Epidermal melanocyte (primary cell): ENCODE data around the gene GNE.
"Not testable (repeated sequence)": the region's sequence is repeated elsewhere in the genome, so short reads cannot be mapped to it uniquely, and the experiment has no call there.

Experiments used
- DNase-seq: peaks from one replicate; pipeline ENCODE4 v3.0.0; 2011; ENCODE audit warnings: low spot score; ENCODE audit not compliant: insufficient read length

Gene GNE

DNA sequence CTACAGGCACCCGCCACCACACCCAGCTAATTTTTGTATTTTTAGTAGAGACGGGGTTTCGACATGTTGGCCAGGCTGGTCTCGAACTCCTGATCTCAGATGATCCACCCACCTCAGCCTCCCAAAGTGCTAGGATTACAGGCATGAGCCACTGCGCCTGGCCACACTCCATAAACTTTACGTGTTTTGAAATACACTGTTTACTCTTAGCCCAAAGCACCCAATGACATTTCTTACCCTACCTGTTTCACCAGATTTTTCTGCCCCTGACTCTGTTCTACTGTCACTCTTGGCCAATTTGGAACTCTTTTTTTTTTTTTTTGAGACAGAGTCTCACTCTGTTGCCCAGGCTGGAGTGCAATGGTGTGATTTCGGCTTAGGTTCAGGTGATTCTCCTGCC lies 15.1 kb upstream of the GNE start:
- not testable (repeated sequence) for DNase-seq

DNA sequence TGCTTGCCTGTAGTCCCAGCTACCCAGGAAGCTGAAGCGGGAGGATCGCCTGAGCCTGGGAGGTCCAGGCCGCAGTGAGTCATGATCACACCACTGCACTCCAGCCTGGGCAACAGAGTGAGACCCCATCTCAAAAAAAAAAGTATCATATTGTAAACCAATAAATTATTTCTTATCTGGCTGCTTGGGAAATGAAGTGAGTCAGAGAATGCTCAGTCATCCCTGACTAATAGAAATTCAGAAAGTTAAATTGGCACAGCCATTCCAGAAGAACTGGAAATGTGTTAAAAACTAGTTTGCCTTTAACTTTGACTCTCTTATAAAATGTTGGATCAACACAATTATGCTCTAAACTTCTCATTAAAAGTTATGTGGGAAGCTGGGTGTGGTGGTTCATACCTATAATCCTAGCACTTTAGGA lies 9.8 kb upstream of the GNE start:
- no peak for DNase-seq

DNA sequence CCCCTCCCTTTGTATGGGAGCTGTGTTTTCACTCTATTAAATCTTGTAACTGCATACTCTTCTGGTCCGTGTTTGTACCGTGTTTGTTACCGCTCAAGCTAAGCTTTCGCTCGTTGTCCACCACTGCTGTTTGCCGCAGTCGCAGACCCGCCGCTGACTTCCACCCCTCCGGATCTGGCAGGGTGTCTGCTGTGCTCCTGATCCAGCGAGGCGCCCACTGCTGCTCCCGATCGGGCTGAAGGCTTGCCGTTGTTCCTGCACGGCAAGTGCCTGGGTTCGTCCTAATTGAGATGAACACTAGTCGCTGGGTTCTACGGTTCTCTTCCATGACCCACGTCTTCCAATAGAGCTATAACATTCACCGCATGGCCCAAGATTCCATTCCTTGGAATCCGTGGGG lies 6.6 kb upstream of the GNE start:
- no peak for DNase-seq

DNA sequence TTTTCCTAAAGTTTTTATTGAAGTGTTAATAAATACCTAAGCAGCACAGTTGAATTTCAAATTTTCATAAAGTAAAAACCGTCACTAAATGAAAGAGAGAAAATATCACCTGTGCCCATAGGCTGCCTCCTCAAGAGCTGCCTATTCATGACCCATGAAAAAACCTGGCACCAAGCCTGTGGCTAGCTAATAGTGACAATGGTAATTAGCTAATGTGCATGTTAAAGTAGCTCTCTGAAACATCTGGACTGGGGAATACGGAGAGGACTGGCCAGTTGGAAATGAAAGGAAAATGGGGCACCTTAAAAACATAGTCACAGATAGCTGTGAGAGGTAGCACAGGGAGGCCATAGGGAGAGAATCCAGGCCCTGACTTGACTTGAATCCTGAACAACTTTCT lies 5.4 kb upstream of the GNE start:
- no peak for DNase-seq

DNA sequence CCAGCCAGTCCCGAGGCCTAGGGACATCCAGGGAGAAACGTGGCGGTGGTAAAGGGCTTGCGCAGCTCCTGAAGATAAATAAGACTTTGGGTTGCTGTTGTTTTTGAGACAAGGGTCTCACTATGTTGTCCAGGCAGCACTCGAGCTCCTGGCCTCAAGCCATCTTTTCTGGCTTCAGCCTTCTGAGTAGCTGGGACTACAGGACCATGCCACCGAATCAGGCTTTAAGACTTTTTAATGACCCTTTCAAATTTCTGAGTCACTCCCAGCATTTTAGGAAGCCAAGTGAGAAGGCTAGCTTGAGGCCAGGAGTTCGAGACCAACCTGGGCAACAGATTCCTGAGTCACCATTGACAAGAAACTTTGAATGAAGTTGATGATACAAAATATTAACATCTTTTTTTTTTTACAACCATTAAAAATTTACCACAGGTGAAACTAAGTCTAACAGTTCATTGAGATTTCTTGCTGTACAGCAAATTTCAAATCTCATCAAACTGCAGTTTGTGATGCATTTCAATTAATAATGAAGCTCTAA lies 817 bp upstream of the GNE start:
- DNase-seq, result no peak

DNA sequence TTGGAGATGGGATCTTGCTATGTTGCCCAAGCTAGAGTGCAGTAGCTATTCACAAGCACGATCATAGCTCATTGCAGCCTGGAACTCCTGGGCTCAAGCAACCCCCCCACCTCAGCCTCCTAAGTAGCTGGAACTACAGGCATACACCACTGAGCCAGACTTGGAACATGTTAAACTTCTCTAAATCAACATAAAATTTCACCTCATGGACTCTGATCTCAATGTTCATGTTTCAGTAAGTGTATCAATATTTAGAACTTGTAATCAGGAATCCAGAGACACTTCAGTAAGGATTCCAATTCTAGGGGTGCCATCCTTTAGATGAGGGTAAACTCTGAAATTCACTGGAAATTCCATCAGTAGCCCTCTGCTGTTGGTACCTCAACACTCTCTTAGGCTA lies 6.8 kb downstream of the GNE start:
- no peak for DNase-seq

DNA sequence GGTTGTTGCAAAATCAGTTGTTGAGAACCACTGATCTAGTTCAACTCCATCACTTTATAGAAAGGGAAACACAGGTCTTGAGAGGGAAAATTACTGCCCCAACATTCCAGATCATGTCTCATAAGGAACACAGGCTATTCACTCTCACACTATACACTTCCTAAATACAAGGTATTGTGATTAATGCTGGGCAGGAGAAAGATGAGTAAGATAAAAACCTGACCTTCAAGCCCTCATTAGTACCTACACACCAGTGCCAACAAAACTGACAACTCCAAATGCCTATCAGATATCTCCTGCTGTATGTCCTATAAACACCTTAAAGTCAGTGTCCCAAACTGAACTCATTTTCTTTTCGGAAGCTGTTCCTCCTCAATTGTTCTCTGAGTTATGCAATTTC lies 8.2 kb downstream of the GNE start:
- DNase-seq, result no peak

DNA sequence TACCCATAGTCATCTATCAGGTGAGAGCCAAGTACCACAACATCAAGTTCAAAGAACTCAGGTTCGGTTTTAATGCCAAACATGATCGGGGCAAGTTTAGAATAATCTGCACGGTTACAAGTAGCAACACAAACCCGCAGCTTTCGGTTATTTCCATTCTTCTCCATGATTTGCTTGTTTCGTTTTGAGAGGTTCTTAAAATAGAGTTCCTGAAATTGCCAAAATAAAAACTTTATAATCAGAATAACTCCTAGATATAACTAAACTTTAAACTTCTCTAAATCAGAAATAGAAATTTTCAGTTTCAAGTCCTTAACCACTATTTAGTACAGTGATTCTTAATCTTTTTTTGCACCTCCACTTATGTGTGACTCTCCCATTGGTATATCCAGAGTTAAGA lies 9.1 kb downstream of the GNE start:
- no peak for DNase-seq

DNA sequence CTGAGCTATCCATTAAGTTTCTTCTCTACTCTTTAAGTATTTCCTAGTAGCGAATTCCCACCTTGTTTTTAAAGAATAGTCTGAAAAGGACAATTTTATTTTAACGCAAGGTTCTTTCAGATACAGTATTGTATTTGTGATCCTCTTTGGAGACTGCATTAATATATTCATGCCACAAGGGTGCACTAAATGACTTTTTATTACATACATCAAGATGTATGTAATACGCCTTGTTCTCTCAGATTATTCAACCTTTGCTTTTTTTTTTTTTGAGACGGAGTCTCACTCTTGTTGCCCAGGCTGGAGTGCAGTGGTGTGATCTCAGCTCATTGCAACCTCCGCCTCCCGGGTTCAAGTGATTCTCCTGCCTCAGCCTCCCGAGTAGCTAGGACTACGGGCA lies 10.2 kb downstream of the GNE start:
- DNase-seq, result not testable (repeated sequence)

DNA sequence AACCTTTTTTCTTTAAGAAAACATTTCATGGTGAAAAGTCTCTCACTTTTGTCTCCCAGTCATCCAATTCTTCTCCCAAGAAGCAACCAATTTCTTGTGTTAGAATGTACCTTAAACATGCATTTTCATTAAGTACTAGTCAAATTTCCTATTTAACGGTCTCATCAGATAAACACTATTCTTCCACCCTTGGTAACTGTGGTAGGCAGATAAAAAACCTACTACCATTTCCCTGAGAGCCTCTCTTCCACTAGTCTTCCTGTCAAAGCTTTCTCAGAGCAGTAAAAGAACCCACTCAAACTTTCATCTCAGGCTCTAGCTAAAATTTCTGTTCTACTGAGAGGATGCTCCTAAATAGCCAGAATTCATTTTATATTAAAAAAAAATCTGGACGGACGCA lies 10.9 kb downstream of the GNE start:
- no peak for DNase-seq

DNA sequence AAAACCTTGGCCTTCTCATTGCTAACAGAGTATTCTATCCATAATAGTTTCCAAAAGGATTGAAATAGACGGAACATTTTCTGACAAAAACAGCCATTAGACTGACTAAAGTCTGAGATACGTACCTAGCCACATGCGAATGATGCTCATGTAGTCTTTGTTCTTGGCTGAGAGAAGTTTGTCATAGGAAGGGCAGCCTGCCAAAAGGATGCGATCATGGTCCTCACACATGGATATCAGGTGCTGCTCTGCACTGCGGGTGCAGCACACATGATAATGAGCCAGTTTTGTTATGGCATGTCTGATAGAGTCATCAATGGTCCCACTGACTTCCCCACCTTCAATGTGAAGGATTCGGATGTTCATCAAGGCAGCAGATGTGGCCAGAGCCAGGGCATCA lies 12.3 kb downstream of the GNE start:
- no peak for DNase-seq

DNA sequence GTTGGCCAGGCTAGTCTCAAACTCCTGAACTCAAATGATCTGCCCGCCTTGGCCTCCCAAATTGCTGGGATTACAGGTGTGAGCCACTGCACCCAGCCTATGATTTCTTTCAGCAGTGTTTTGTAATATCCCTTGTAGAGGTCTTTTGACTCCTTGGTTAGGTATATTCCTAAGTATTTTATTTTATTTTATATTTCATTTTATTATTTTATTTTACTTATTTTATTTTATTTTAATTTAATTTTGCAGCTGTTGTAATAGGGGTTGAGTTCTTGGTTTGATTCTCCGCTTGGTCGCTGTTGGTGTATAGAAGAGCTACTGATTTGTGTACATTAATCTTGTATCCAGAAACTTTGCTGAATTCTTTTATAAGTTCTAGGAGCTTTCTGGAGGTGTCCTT lies 18.6 kb downstream of the GNE start:
- not testable (repeated sequence) for DNase-seq

DNA sequence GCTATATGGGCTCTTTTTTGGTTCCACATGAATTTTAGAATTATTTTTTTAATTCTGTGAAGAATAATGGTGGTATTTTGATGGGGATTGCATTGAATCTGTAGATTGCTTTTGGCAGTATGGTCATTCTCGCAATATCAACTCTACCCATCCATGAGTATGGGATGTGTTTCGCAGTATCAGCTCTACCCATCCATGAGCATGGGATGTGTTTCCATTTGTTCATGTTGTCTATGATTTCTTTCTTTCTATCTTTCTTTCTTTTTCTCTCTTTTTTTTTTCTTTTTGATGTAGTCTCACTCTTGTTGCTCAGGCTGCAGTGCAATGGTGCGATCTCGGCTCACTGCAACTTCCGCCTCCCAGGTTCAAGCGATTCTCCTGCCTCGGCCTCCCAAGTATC lies 19.0 kb downstream of the GNE start:
- not testable (repeated sequence) for DNase-seq

DNA sequence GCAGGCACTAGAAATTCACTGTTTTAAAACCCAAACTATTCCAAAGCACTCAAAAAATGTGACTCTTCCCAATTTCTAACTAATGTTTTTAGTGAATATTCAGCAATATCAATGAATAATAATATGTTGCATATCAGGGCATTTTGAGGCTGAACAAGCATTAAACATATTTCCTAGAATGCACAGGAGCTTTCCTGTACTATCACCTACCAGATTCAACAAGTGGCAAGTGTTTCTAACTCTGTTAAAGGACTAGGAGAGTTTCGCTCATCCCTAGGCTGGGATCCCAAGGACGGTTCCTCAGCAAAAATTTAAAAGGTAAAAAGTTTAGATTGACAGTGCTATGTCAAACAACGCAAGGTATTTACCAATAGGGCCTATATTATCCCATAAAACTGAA lies 21.0 kb downstream of the GNE start:
- DNase-seq, result no peak

DNA sequence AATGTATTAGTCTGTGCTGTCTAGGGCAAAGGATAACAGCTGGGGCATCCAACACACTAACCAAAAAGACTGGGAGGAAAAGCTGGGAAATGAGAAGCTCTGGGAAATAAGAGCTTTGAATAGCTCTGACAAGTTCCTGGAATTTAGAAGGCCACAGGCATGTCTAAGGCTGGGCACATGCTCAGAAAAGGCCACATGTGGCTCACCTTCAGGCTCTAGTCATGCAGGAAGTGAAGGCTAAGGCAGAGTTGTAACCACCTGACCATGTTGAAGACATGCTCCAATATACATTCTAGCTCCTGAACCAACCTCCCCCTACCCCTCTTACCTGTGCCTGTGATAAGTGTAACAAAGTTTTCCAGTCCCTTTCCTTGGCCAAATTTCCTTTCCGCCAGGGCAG lies 35.8 kb downstream of the GNE start:
- no peak for DNase-seq

DNA sequence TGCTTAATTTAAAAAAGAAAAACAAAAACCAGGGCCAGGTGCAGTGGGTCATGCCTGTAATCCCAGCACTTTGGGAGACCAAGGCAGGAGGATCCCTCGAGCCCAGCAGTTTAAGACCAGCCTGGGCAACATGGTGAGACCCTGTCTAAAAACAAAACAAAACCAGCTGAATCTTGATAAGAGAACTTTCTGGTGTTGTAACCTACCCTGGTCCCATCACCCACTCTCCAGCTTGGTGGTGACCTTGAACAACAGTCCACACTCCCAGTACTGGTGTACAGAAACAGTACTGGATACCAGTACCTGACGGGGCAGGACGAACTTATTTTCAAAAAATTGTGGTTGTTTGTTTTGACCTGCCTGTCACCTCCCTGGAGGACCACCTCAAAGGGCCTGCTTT lies 36.6 kb downstream of the GNE start:
- DNase-seq, result no peak

DNA sequence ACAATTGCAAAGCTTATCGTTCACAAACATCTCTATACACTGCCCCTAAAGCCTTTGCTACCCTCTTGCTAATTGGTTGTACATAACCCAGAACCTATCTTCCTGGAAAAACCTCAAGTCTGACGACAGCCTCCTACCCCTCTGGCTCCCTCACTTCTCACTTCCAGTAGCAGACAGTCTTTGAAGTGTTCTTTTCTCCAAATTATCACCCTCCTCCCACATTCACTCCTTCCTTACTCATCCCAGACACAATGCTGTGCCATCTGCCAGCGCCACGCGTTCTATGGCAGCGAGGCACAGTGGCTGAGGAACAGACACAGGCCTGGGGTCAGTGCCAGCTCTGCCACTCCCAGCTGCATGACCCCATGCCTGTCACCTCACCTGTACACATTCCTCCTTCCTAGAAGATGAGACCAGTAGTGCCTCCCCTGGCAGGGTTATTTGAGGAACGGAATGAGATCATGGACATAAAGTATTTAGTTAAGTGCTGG lies 39.8 kb downstream of the GNE start:
- DNase-seq, result no peak

DNA sequence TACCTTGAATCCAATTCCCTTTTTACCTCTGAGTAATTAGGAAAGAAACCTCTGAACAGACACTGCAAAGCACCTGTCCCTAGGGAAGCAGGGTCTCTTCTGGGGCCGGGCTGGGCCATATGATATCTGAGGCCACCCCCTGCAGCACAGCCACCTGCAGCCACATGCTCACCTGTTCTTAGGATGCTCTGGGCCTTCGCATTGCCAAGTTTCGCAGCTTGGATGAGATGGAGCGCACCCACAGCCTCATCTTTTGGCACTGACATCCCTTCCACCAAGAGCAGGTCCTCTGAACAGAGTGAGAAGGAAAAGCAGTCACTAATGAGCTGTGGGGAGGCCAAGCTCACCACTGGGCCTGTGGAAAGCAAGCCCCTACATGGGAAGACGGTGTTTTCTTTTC lies 40.2 kb downstream of the GNE start:
- DNase-seq, result no peak

DNA sequence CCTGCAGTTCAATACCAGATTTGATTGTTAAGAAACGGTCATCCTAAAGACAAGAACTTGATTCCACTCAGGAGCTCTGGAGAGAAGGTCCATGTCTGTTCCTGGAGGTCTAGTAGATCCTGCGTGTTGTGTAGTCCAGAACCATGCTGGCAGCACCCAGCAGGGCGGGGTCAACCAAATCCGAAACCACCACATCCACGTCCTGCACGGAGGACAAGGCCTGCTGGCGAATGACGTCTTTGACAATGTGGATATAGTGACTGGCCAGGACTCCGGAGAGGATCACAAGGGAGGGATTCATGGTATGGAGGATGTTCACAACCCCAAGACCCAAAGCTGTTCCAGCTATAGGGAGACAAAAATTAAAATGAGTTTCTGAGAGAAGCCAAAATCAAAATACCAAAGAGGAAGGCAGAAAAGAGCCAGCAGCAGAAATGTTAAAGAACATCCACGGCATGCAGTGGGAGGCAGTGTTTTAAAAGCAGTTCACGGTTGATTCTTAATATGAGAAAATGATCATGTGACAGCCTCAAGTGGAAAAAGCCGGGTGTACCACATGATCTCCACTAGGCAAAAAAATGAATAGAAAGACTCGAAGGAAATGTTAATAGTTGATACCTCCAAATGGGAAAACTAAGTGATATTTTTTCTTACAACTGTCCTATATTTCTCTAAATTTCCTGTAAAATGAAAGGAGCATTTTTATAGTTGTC lies 40.8 kb downstream of the GNE start:
- no peak for DNase-seq

DNA sequence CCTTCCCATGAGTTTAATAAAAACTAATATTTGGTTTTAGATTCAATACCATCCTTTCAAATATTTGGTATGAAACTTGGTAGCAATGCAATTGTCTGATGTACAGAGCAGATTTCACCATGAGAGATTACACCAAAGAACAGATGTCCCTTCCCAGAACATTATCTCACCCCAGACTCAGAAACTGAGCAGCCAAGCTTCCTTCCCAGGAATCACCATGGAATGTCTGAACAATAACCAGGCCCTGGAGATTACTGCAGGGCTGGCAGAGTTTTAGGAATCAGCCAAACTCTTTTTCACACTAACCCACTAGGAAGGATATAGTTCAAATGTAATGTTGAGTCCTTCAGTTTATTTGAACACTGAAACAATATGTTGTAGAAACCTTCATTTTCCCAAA lies 43.7 kb downstream of the GNE start:
- DNase-seq, result no peak

DNA sequence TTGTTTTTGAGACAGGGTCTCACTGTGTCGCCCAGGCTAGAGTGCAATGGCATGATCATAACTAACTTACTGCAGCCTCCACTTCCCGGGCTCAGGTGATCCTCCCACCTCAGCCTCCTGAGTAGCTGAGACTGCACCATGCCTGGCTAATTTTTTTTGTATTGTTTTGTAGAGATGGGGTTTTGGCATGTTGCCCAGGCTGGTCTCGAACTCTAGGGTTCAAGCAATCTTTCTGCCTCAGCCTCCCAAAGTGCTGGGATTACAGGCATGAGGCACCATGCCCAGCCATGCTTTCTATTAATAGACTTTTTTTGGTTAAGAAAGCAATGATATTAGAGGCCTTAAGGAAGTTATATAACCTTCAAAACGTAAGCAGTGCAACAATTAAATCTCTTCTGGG lies 44.3 kb downstream of the GNE start:
- DNase-seq, result no peak

DNA sequence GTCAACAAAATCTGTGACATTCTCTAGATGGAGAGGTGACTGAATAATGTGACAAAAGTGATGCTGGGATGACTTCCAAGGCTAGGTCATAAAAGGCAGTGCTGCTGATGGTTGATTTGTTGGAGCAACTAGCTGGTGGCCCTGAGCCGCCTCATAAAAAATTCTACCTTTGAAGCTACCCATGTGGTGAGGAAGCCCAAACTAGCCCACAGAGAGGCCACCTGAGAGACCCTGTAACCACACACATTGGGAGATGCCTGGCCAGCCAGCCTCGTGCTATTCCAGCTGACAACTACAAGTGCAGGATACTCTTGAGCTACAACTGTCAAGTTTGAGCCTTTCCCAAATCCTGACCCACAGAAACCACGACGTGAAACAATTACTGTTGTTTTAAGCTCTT lies 44.9 kb downstream of the GNE start:
- no peak for DNase-seq

DNA sequence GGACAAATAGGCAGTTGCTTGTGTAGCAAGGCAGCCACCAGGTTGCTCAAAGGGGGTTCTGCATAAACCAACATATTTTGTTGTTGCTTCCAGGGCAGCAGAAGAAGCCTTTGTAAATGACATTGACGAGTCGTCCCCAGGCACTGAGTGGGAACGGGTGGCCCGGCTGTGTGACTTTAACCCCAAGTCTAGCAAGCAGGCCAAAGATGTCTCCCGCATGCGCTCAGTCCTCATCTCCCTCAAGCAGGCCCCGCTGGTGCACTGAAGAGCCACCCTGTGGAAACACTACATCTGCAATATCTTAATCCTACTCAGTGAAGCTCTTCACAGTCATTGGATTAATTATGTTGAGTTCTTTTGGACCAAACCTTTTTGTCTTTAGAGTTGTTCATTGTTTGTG lies 46.7 kb downstream of the GNE start:
- DNase-seq, result no peak

DNA sequence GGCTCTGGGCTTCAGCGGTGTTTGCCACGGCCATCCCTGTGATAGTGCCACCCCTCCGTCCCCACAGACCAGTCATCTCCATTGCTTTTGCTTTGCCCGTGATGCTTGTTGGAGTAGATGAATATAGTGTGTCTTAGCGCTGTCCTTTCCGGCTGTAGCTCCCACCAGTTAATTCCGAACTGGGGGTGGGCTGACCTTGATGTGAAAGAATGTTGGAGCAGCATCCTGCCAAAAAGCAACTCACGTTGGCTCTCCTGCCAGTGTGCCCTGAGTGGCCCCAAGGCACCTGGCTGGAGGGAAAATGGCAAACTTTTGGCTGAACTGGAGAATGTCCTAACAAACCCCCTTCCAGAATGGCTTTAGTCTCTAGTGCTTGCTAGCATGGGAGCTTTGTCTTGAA lies 47.5 kb downstream of the GNE start:
- DNase-seq, result no peak
